A673 (cell line): ENCODE data around the gene PDE11A. TPM values are rescaled to one million over a fixed set of nuclear protein-coding genes. Genes with fewer than 3 reads are reported as not detected.

Experiments
- BruUV-seq: library from RNA; stranded (reverse); fragments of 400-500 nt; replicated peaks from 2 replicates; lab custom pipeline; 2021; lab: Mats Ljungman, UMichigan
- CTCF ChIA-PET: fragments of 300-600 bp; sonication (Branson Sonifier 250); formaldehyde crosslinking; loops from one replicate; lab custom pipeline; 2022; ENCODE audit warnings: antibody characterized with exemption; lab: Charles Lee
- POLR2A ChIA-PET: fragments of 300-600 bp; sonication (Branson Sonifier 250); formaldehyde crosslinking; loops from one replicate; lab custom pipeline; 2022; ENCODE audit warnings: antibody characterized with exemption; ENCODE audit not compliant: low non-redundant PET; lab: Charles Lee
- DNase-seq: peaks from one replicate; pipeline ENCODE4 v3.0.0-alpha.2; 2015; ENCODE audit warnings: low spot score
- H3K27ac ChIP-seq: fragments of 200-600 bp; sonication (generic); 2 replicates; pipeline ENCODE4 v1.5.1; 2016; ENCODE audit warnings: mixed run types, low read depth, mild to moderate bottlenecking, mixed read lengths, antibody characterized with exemption, low read length; ENCODE audit not compliant: poor library complexity, severe bottlenecking
- H3K27me3 ChIP-seq: fragments of 200-600 bp; sonication (generic); replicated peaks from 2 replicates; pipeline ENCODE4 v1.6.1; 2017; ENCODE audit warnings: mixed run types, low read depth, mild to moderate bottlenecking, mixed read lengths, antibody characterized with exemption, low read length; ENCODE audit not compliant: insufficient read depth, poor library complexity
- H3K36me3 ChIP-seq: fragments of 200-600 bp; sonication (generic); 2 replicates; pipeline ENCODE4 v1.6.1; 2016; ENCODE audit warnings: mixed run types, mild to moderate bottlenecking, mixed read lengths, antibody characterized with exemption, low read length; ENCODE audit not compliant: insufficient read depth, poor library complexity, severe bottlenecking
- H3K4me1 ChIP-seq: fragments of 200-600 bp; sonication (generic); 2 replicates; pipeline ENCODE4 v1.6.1; 2017; ENCODE audit warnings: mixed run types, mild to moderate bottlenecking, mixed read lengths, antibody characterized with exemption, low read length; ENCODE audit not compliant: insufficient read depth, poor library complexity, severe bottlenecking
- H3K4me3 ChIP-seq: fragments of 200-600 bp; sonication (generic); 2 replicates; pipeline ENCODE4 v1.5.1; 2016; ENCODE audit warnings: low read depth, mixed run types, mild to moderate bottlenecking, mixed read lengths, low read length; ENCODE audit not compliant: poor library complexity, severe bottlenecking
- H3K9me3 ChIP-seq: fragments of 200-600 bp; sonication (generic); 2 replicates; pipeline ENCODE4 v1.6.1; 2016; ENCODE audit warnings: mixed run types, low read depth, mild to moderate bottlenecking, mixed read lengths, antibody characterized with exemption, low read length; ENCODE audit not compliant: poor library complexity, severe bottlenecking
- CTCF ChIP-seq: fragments of 300-800, 200-600 bp; sonication (generic); conservative IDR thresholded peaks from 2 replicates; pipeline ENCODE4 v1.5.1; 2017; ENCODE audit warnings: low read depth, mild to moderate bottlenecking, antibody characterized with exemption, low read length, moderate library complexity, mixed read lengths
- EZH2 ChIP-seq: fragments of 200-600 bp; sonication (generic); IDR thresholded peaks from 2 replicates; pipeline ENCODE4 v1.6.1; 2017; ENCODE audit warnings: borderline replicate concordance, low read depth, mild to moderate bottlenecking, mixed read lengths, antibody characterized with exemption, low read length; ENCODE audit not compliant: poor library complexity, severe bottlenecking
- intact Hi-C: fragments of 100-400 bp; cut with micrococcal nuclease; formaldehyde crosslinking; loops from one replicate; pipeline ENCODE4 v1.10.0; 2022; ENCODE audit not compliant: unreplicated experiment
- total RNA-seq: library from RNA; stranded (reverse); gene quantifications from 2 replicates; pipeline ENCODE4 v1.2.3, GENCODE V29; 2021

PDE11A gene
- total RNA-seq, 1 experiment from 2014 or later = not detected

GRCh38 chr2:177658309-177658708 lies 414.3 kb downstream of the PDE11A start:
- CTCF ChIA-PET = no interaction called here

GRCh38 chr2:177651833-177652232 lies 420.7 kb downstream of the PDE11A start:
- no peaks in the 10 kb centered on the region for H3K36me3 ChIP-seq
- ChIA-PET CTCF (no interaction called here), POLR2A (no interaction called here)
- BruUV-seq = no TSS peak
- no peak overlapping the region for H3K27ac ChIP-seq
- no peaks in the 10 kb centered on the region for H3K4me1 ChIP-seq
- no peaks in the 10 kb centered on the region for H3K27me3 ChIP-seq
- TF ChIP-seq CTCF (no peak), EZH2 (no peak)
- intact Hi-C loops = no loop called here
- H3K9me3 ChIP-seq = no peaks in the 10 kb centered on the region
- no peak overlapping the region for H3K4me3 ChIP-seq
- DNase-seq = no peak

More at GRCh38 chr2:177658309-177658708, 414.3 kb downstream of the PDE11A start:
- Histone ChIP-seq H3K9me3 (no peaks in the 10 kb centered on the region), H3K4me1 (peaks cover 30% of the 10 kb centered on the region), H3K27me3 (no peaks in the 10 kb centered on the region), H3K27ac (no peak overlapping the region), H3K4me3 (no peak overlapping the region), H3K36me3 (no peaks in the 10 kb centered on the region)
- TF ChIP-seq CTCF (no peak), EZH2 (no peak)
- no peak for DNase-seq
- BruUV-seq = no TSS peak
- intact Hi-C loops = no loop called here
- POLR2A ChIA-PET = no interaction called here

GRCh38 chr2:177649568-177650518 lies 422.7 kb downstream of the PDE11A start:
- Histone ChIP-seq H3K36me3 (no peaks in the 10 kb centered on the region), H3K27me3 (no peaks in the 10 kb centered on the region), H3K9me3 (no peaks in the 10 kb centered on the region), H3K4me1 (no peaks in the 10 kb centered on the region), H3K27ac (no peak overlapping the region), H3K4me3 (no peak overlapping the region)
- ChIA-PET CTCF (no interaction called here), POLR2A (interaction anchor here (1.0 kb wide), 1 partner anchor 20 kb away, joined by 4 read pairs; no protein-coding TSS in a partner anchor)
- DNase-seq = no peak
- TF ChIP-seq EZH2 = no peak
- TF ChIP-seq CTCF = no peak
- intact Hi-C loops = no loop called here
- BruUV-seq = no TSS peak
